Transverse colon (tissue), 4 donors: Measurements from ENCODE around the gene CACNA1A. TPM values are rescaled to one million over a fixed set of nuclear protein-coding genes. Genes with fewer than 3 reads are reported as not detected.

Experiments used
- DNase-seq: peaks from one replicate; pipeline ENCODE4 v3.0.0-alpha.2; 2019
- H3K27ac ChIP-seq, 4 donors: fragments of 200-600 bp; sonication (generic); 2 replicates each; pipeline ENCODE4 v1.5.1; 2016 to 2018; ENCODE audit warnings: inconsistent platforms in 4 of 4
- H3K27me3 ChIP-seq: fragments of 200-600 bp; sonication (generic); 2 replicates; pipeline ENCODE4 v1.5.1; 2017; ENCODE audit warnings: inconsistent platforms
- H3K36me3 ChIP-seq, 4 donors: fragments of 200-600 bp; sonication (generic); 2 replicates each; pipeline ENCODE4 v1.5.1; 2017 to 2019; ENCODE audit warnings: inconsistent platforms in 4 of 4
- H3K4me1 ChIP-seq, 4 donors: fragments of 200-600 bp; sonication (generic); 2 replicates each; pipeline ENCODE4 v1.5.1; 2017 to 2020; ENCODE audit warnings: inconsistent platforms in 4 of 4
- H3K4me3 ChIP-seq, 4 donors: fragments of 200-600 bp; sonication (generic); 1 replicate in 1 of 4; 2 replicates in 3 of 4; pipeline versions ENCODE4 v1.5.1 to v1.6.1; 2017 to 2019; ENCODE audit warnings: inconsistent platforms in 4 of 4
- H3K9me3 ChIP-seq, 2 donors: fragments of 200-600 bp; sonication (generic); 2 replicates each; pipeline ENCODE4 v1.5.1; 2017 to 2019; ENCODE audit warnings: inconsistent platforms in 2 of 2
- EP300 ChIP-seq: sonication (generic); formaldehyde crosslinking; IDR thresholded peaks from one replicate; pipeline ENCODE4 v1.6.1; 2017; ENCODE audit warnings: antibody characterized with exemption, low read depth
- POLR2A ChIP-seq: fragments of 450-650 bp; IDR thresholded peaks from one replicate; pipeline ENCODE4 v1.6.1; 2016; ENCODE audit warnings: antibody characterized with exemption, mild to moderate bottlenecking, moderate library complexity
- POLR2AphosphoS5 ChIP-seq, 3 donors: sonication (generic); formaldehyde crosslinking; IDR thresholded peaks; one replicate each; pipeline ENCODE4 v1.6.1; 2016; ENCODE audit warnings: antibody characterized with exemption in 3 of 3
- WGBS, 2 donors: methylation state at CpG; one replicate each; pipeline ENCODE4 v1.1.5; 2018; ENCODE audit warnings: low coverage in 1 of 2; 5-methylcytosine and 5-hydroxymethylcytosine counted together
- in situ Hi-C, 4 donors: fragments of 200-750 bp; cut with MboI; loops; one replicate each; pipeline versions ENCODE4 v1.15.0 to v1.15.1; 2017; ENCODE audit warnings: low sequenced_read_pairs in 3 of 4, low pct_ligation_motif_present in 1 of 4, low pct_unique_long_range_greater_than_20kb in 1 of 4
- intact Hi-C: fragments of 100-400 bp; cut with DNase I; formaldehyde crosslinking; loops from one replicate; pipeline ENCODE4 v1.15.1; 2023; ENCODE audit warnings: low total_unique reads
- total RNA-seq, 4 donors: library from RNA; depleted of rRNA; stranded (reverse); fragments of >200 nt; gene quantifications; one replicate each; pipeline ENCODE4 v1.1.0, GENCODE V29; 2016
- TF ChIP-seq, protein P1 (sequence below), 5 experiments: fragments of 200-600 bp in 3 of 5; fragments of 450-650 bp in 2 of 5; sonication (generic) in 3 of 5; IDR thresholded peaks; 1 replicate in 2 of 5; 2 replicates in 3 of 5; pipeline ENCODE4 v1.5.1; 2016 to 2017; ENCODE audit warnings: antibody characterized with exemption in 5 of 5, inconsistent platforms in 3 of 5, mild to moderate bottlenecking in 2 of 5, moderate library complexity in 1 of 5

CACNA1A gene
- total RNA-seq, 4 donors from 2014 or later = 2.9 to 15.7 (median 5.2) TPM

GRCh38 chr19:13210339-13210775, 295.9 kb downstream of the CACNA1A start:
- no peaks in the 10 kb centered on the region for H3K36me3 ChIP-seq
- H3K4me1 ChIP-seq = peaks cover 0 to 3% (median 0%) of the 10 kb centered on the region in 4 donors
- in situ Hi-C loops = no loop called here
- no peak overlapping the region for H3K4me3 ChIP-seq
- no peak for DNase-seq
- TF ChIP-seq EP300 (no peak), POLR2AphosphoS5 (IDR thresholded peaks at IDR 0.05) (no peak), POLR2A (no peak)
- TF ChIP-seq, protein P1, sequence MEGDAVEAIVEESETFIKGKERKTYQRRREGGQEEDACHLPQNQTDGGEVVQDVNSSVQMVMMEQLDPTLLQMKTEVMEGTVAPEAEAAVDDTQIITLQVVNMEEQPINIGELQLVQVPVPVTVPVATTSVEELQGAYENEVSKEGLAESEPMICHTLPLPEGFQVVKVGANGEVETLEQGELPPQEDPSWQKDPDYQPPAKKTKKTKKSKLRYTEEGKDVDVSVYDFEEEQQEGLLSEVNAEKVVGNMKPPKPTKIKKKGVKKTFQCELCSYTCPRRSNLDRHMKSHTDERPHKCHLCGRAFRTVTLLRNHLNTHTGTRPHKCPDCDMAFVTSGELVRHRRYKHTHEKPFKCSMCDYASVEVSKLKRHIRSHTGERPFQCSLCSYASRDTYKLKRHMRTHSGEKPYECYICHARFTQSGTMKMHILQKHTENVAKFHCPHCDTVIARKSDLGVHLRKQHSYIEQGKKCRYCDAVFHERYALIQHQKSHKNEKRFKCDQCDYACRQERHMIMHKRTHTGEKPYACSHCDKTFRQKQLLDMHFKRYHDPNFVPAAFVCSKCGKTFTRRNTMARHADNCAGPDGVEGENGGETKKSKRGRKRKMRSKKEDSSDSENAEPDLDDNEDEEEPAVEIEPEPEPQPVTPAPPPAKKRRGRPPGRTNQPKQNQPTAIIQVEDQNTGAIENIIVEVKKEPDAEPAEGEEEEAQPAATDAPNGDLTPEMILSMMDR (IDR thresholded peaks at IDR 0.05) = no peak
- H3K27ac ChIP-seq = no peak overlapping the region
- intact Hi-C loops = no loop called here
- WGBS, 2 donors = 20 to 50% methylated on average over 1 to 7 of the region's 13 CpGs
- no peaks in the 10 kb centered on the region for H3K27me3 ChIP-seq
- H3K9me3 ChIP-seq = no peaks in the 10 kb centered on the region

- no peaks in the 10 kb centered on the region for H3K36me3 ChIP-seq
- no peak for DNase-seq
- H3K9me3 ChIP-seq = no peaks in the 10 kb centered on the region
- 71 to 95% methylated on average over 3 to 6 of the region's 13 CpGs for WGBS, 2 donors
- H3K4me1 ChIP-seq = peaks cover 0 to 3% (median 0%) of the 10 kb centered on the region in 4 donors
- no peak for TF ChIP-seq POLR2A
- TF ChIP-seq, protein P1 (IDR thresholded peaks at IDR 0.05) = no peak
- TF ChIP-seq POLR2AphosphoS5 (IDR thresholded peaks at IDR 0.05) = no peak
- no peak for TF ChIP-seq EP300
- no peak overlapping the region for H3K27ac ChIP-seq
- in situ Hi-C loops = no loop called here
- no peak overlapping the region for H3K4me3 ChIP-seq
- intact Hi-C loops = no loop called here
- no peaks in the 10 kb centered on the region for H3K27me3 ChIP-seq
Measured at GRCh38 chr19:13209484-13210338, 296.6 kb downstream of the CACNA1A start.

DNA sequence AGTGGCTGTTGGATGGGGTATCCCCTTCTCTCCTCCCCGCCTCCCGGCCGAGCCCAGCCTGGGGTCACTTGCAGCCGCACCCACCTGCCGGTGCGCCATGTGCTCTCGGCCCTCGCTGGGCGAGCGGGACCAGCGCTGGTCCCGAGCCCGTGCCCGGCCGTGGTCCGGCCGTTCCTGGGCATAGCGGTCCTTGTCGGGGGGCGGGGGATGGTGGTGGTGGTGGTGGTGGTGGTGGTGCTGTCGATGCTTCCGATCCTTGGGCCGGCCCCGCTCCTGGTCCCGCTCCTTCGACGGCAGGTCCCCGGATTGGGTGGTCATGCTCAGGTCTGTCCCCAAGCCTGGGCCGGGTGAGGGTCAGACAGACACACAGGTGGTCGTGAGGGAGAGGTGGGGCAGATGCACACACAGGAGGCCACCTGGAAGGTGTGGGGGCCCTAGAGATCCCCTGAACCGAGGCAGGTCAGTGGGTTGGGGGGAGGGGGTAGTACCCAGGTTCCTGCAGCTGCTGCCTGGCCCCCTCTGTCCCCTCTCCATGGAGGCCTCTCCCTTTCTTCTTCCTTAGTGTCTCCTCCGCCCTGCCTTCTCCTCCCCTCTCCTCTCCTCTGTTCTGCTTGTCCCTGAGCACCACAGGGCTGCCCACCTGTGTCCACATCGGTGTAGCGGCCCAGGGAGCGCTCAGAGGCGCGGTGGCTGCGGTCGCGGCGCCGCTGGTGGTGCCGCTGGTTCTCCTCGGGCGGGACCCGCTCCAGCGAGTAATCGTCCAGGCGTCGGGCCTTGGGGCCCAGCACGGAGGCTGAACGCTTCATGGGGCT, 297.4 kb downstream of the CACNA1A start:
- TF ChIP-seq POLR2AphosphoS5 (IDR thresholded peaks at IDR 0.05) (no peak), POLR2A (no peak), EP300 (no peak)
- TF ChIP-seq, protein P1 (IDR thresholded peaks at IDR 0.05) = no peak
- Histone ChIP-seq H3K27ac (peak overlapping the region; percentile 25 to 70 (median 58)), H3K4me1 (peaks cover 0 to 3% (median 0%) of the 10 kb centered on the region in 4 donors), H3K36me3 (no peaks in the 10 kb centered on the region), H3K4me3 (peak overlapping the region in 3 of 4 donors; percentile 32 to 52 (median 39)), H3K9me3 (no peaks in the 10 kb centered on the region), H3K27me3 (no peaks in the 10 kb centered on the region)
- in situ Hi-C loops = no loop called here
- WGBS, 2 donors = 77 to 81% methylated on average over 8 to 24 of the region's 52 CpGs
- DNase-seq = no peak
- intact Hi-C loops = no loop called here
